GM12878 (cell line): ENCODE data around the gene RNPC3. TPM values are rescaled to one million over a fixed set of nuclear protein-coding genes. Genes with fewer than 3 reads are reported as not detected.
A peak's percentile ranks its signal among the peaks of the same experiment; 100 is the strongest.
"Not testable (repeated sequence)": the region's sequence is repeated elsewhere in the genome, so short reads cannot be mapped to it uniquely, and the experiment has no call there.

ENCODE experiments used
- ATAC-seq: fragments of 200-7000 bp; cut with Tn5 transposase; 3 replicates; pipeline ENCODE4 v1.9.1; 2020; ENCODE audit warnings: mild to moderate bottlenecking, moderate library complexity
- BruUV-seq: library from RNA; stranded (reverse); fragments of 400-500 nt; replicated peaks from 2 replicates; lab custom pipeline; 2021; lab: Mats Ljungman, UMichigan
- CTCF ChIA-PET: fragments of 300-600 bp; sonication (Branson Sonifier 250); formaldehyde crosslinking; extraction: SDS; loops from one replicate; lab custom pipeline; 2021; ENCODE audit warnings: inconsistent platforms; lab: Yijun Ruan, JAX
- POLR2A ChIA-PET: fragments of 350-600 bp; formaldehyde crosslinking; extraction: SDS; loops from one replicate; lab custom pipeline; 2021; ENCODE audit warnings: inconsistent platforms; lab: Charles Lee
- RAD21 ChIA-PET: fragments of 300-600 bp; sonication (Branson Sonifier 250); formaldehyde crosslinking; loops from one replicate; lab custom pipeline; 2023; ENCODE audit warnings: antibody characterized with exemption; ENCODE audit not compliant: unreplicated experiment; lab: Charles Lee
- SMC1A ChIA-PET: fragments of 300-600 bp; sonication (Branson Sonifier 250); formaldehyde crosslinking; loops from one replicate; lab custom pipeline; 2023; ENCODE audit not compliant: unreplicated experiment, uncharacterized antibody; lab: Charles Lee
- DNase-seq: peaks from one replicate; pipeline ENCODE4 v3.0.0-alpha.2; 2011; ENCODE audit warnings: low read depth, low spot score
- FAIRE-seq: peaks from 3 replicates; lab custom pipeline; 2011; peaks lifted over from hg19 to GRCh38; lab: Jason Lieb, UNC
- H2AFZ ChIP-seq: 2 replicates; pipeline ENCODE4 v1.6.0; 2011; ENCODE audit warnings: low read depth, low read length, control low read depth; ENCODE audit not compliant: control insufficient read depth
- H3K27ac ChIP-seq: 2 replicates; pipeline ENCODE4 v1.5.1; 2011; ENCODE audit warnings: control low read depth; ENCODE audit not compliant: control insufficient read depth, insufficient read depth
- H3K27me3 ChIP-seq, 2 experiments: replicated peaks in 1 of 2; 2 replicates each; pipeline versions ENCODE4 v1.6.0 to v1.6.1; 2011; ENCODE audit warnings: low read length in 1 of 2; ENCODE audit not compliant: control insufficient read depth in 2 of 2, insufficient read depth in 2 of 2
- H3K36me3 ChIP-seq, 2 experiments: 2 replicates each; pipeline ENCODE4 v1.5.1; 2011; ENCODE audit warnings: low read length in 1 of 2; ENCODE audit not compliant: control insufficient read depth in 2 of 2, insufficient read depth in 2 of 2
- H3K4me1 ChIP-seq: 2 replicates; pipeline ENCODE4 v1.6.1; 2011; ENCODE audit warnings: mild to moderate bottlenecking, low read length, moderate library complexity, mixed read lengths; ENCODE audit not compliant: control insufficient read depth, insufficient read depth
- H3K4me2 ChIP-seq: 2 replicates; pipeline ENCODE4 v1.6.0; 2011; ENCODE audit warnings: control low read depth; ENCODE audit not compliant: control insufficient read depth, insufficient read depth
- H3K4me3 ChIP-seq: fragments of 200-600 bp; sonication (generic); 2 replicates; pipeline ENCODE4 v1.5.1; 2016
- H3K79me2 ChIP-seq: 2 replicates; pipeline ENCODE4 v1.6.0; 2011; ENCODE audit warnings: low read length; ENCODE audit not compliant: control insufficient read depth, insufficient read depth
- H3K9ac ChIP-seq: 2 replicates; pipeline ENCODE4 v1.8.0; 2011; ENCODE audit warnings: low read length, control low read depth, mixed read lengths; ENCODE audit not compliant: control insufficient read depth, insufficient read depth
- H3K9me3 ChIP-seq: replicated peaks from 3 replicates; pipeline ENCODE4 v1.5.1; 2011; ENCODE audit warnings: mild to moderate bottlenecking, low read length; ENCODE audit not compliant: control insufficient read depth, insufficient read depth
- H4K20me1 ChIP-seq: 2 replicates; pipeline ENCODE4 v1.6.0; 2011; ENCODE audit not compliant: control insufficient read depth, insufficient read depth
- CEBPB ChIP-seq, 2 experiments: fragments of 150-350 bp in 1 of 2; IDR thresholded peaks; 2 replicates each; pipeline ENCODE4 v1.6.1; 2012 to 2014; ENCODE audit warnings: low read depth in 2 of 2, low read length in 2 of 2, borderline replicate concordance in 1 of 2, inconsistent platforms in 1 of 2
- CHD2 ChIP-seq: IDR thresholded peaks from 2 replicates; pipeline ENCODE4 v1.6.1; 2011; ENCODE audit warnings: low read depth, low read length, improper control_type of control experiment, borderline replicate concordance
- CHD4 ChIP-seq: fragments of 200-600 bp; sonication (generic); IDR thresholded peaks from 2 replicates; pipeline ENCODE4 v1.6.1; 2016; ENCODE audit warnings: mild to moderate bottlenecking
- CREB1 ChIP-seq: IDR thresholded peaks from 2 replicates; pipeline ENCODE4 v1.6.1; 2012; ENCODE audit warnings: low read depth, mild to moderate bottlenecking, inconsistent platforms
- CREM ChIP-seq: IDR thresholded peaks from 2 replicates; pipeline ENCODE4 v1.6.1; 2014; ENCODE audit warnings: antibody characterized with exemption, low read depth
- DPF2 ChIP-seq: fragments of 450-650 bp; IDR thresholded peaks from 2 replicates; pipeline ENCODE4 v1.6.1; 2017; ENCODE audit warnings: mild to moderate bottlenecking
- JUND ChIP-seq: IDR thresholded peaks from 2 replicates; pipeline ENCODE4 v1.6.1; 2012; ENCODE audit warnings: low read depth, mild to moderate bottlenecking, low read length, improper control_type of control experiment, moderate library complexity
- MTA2 ChIP-seq: fragments of 450-650 bp; IDR thresholded peaks from 2 replicates; pipeline ENCODE4 v1.6.1; 2016; ENCODE audit warnings: low read depth, mild to moderate bottlenecking, moderate library complexity
- NFIC ChIP-seq: IDR thresholded peaks from 2 replicates; pipeline ENCODE4 v1.6.1; 2012; ENCODE audit warnings: low read depth, mild to moderate bottlenecking, inconsistent platforms, low read length, moderate library complexity
- POLR2AphosphoS5 ChIP-seq: IDR thresholded peaks from 2 replicates; pipeline ENCODE4 v1.6.1; 2011; ENCODE audit warnings: mild to moderate bottlenecking, low read length, inconsistent platforms
- RELA ChIP-seq: fragments of 450-650 bp; IDR thresholded peaks from 2 replicates; pipeline ENCODE4 v1.8.0; 2014; ENCODE audit warnings: borderline replicate concordance; ENCODE audit not compliant: partially characterized antibody
- WRNIP1 ChIP-seq: IDR thresholded peaks from 2 replicates; pipeline ENCODE4 v1.6.1; 2011; ENCODE audit warnings: low read depth, low read length, improper control_type of control experiment, borderline replicate concordance
- ZBTB33 ChIP-seq: fragments of 450-650 bp; IDR thresholded peaks from 2 replicates; pipeline ENCODE4 v1.6.1; 2017; ENCODE audit warnings: mild to moderate bottlenecking
- ZNF24 ChIP-seq: fragments of 450-650 bp; IDR thresholded peaks from 2 replicates; pipeline ENCODE4 v1.6.1; 2017; ENCODE audit warnings: antibody characterized with exemption, mild to moderate bottlenecking
- ZNF384 ChIP-seq: IDR thresholded peaks from 2 replicates; pipeline ENCODE4 v1.6.1; 2012; ENCODE audit warnings: low read depth, mild to moderate bottlenecking, low read length, improper control_type of control experiment, borderline replicate concordance
- ZNF622 ChIP-seq: fragments of 450-650 bp; IDR thresholded peaks from 2 replicates; pipeline ENCODE4 v1.6.1; 2017; ENCODE audit warnings: mild to moderate bottlenecking, inconsistent platforms
- WGBS: methylation state at CpG from one replicate; pipeline ENCODE4 v1.1.6; 2016; ENCODE audit warnings: low lambda C conversion rate; ENCODE audit not compliant: insufficient replicate concordance, insufficient coverage; ENCODE audit errors: missing lambda C conversion rate; 5-methylcytosine and 5-hydroxymethylcytosine counted together
- in situ Hi-C: fragments of 300-500 bp; cut with MboI; formaldehyde crosslinking; loops from 9 replicates; pipeline ENCODE4 v1.14.3; 2018; ENCODE audit warnings: mixed read lengths
- intact Hi-C: fragments of 100-400 bp; cut with micrococcal nuclease; formaldehyde crosslinking; loops from one replicate; pipeline ENCODE4 v1.14.2; 2022; ENCODE audit not compliant: unreplicated experiment
- polyA plus RNA-seq, 11 experiments: library from polyadenylated mRNA; depleted of rRNA in 4 of 11; unstranded in 6 of 11; stranded (reverse) in 5 of 11; fragments of >200 nt; fragmentation: Nextera tagmentation in 4 of 11; fragmentation: Illumina TruSeq in 1 of 11; extraction: Ambion mirVana in 4 of 11; extraction: Trizol in 1 of 11; gene quantifications; 1 replicate in 1 of 11; 2 replicates in 10 of 11; pipeline versions ENCODE4 v1.2.1 to v1.2.3, GENCODE V29; 2011 to 2016; ENCODE audit warnings: inconsistent platforms in 2 of 11, missing spikeins in 2 of 11, low read depth in 1 of 11
- total RNA-seq, 4 experiments: library from RNA; depleted of rRNA in 3 of 4; stranded (reverse); fragments of >200 nt in 3 of 4; fragmentation: Illumina TruSeq in 1 of 4; extraction: Trizol in 1 of 4; gene quantifications; 2 replicates each; pipeline versions ENCODE4 v1.2.1 to v1.2.3, GENCODE V29; 2013 to 2021

Gene RNPC3
- total and polyA plus RNA-seq, 10 of the 15 experiments (the other 5 are each of a cell fraction or from before 2014, with no cell fraction given) = 11.4 to 53.7 (median 22.7) TPM

- H3K4me1 ChIP-seq = no peaks in the 10 kb centered on the region
- ChIA-PET CTCF (no interaction called here), SMC1A (no interaction called here), RAD21 (no interaction called here), POLR2A (no interaction called here)
- no peak for DNase-seq
- H3K4me2 ChIP-seq = no peak overlapping the region
- intact Hi-C loops = no loop called here
- H3K27ac ChIP-seq = no peak overlapping the region
- no peaks in the 10 kb centered on the region for H4K20me1 ChIP-seq
- no peaks in the 10 kb centered on the region for H3K27me3 ChIP-seq
- no peak for ATAC-seq
- H3K4me3 ChIP-seq = no peak overlapping the region
- H3K9ac ChIP-seq = no peak overlapping the region
- H3K79me2 ChIP-seq = no peaks in the 10 kb centered on the region
- no TSS peak for BruUV-seq
- in situ Hi-C loops = no loop called here
- peak; percentile 7 for FAIRE-seq
- no peak overlapping the region for H2AFZ ChIP-seq
- no peaks in the 10 kb centered on the region for H3K36me3 ChIP-seq
- TF ChIP-seq ZNF24 = no peak
- TF ChIP-seq CHD2 = no peak
- TF ChIP-seq WRNIP1 = no peak
- TF ChIP-seq ZNF622 = no peak
- no peak for TF ChIP-seq CHD4
- no peak for TF ChIP-seq CREM
- no peak for TF ChIP-seq CEBPB (IDR thresholded peaks at IDR 0.05; ENCODE audit: borderline replicate concordance in 1 of 2, low read depth in 2 of 2, low read length in 2 of 2)
- no peak for TF ChIP-seq NFIC
- TF ChIP-seq RELA = no peak
- no peak for TF ChIP-seq ZBTB33
- no peak for TF ChIP-seq MTA2
- no peak for TF ChIP-seq CREB1
- no peak for TF ChIP-seq POLR2AphosphoS5
- no peak for TF ChIP-seq DPF2
- no peak for TF ChIP-seq JUND
- TF ChIP-seq ZNF384 = no peak
- no peaks in the 10 kb centered on the region for H3K9me3 ChIP-seq
These were observed 34.9 kb downstream of the RNPC3 start for GRCh38 chr1:103560427-103560826.

GRCh38 chr1:103561124-103561523, 35.6 kb downstream of the RNPC3 start:
- ATAC-seq, RAD21 ChIA-PET, H3K4me3 ChIP-seq, H3K9ac ChIP-seq, CTCF ChIA-PET, H3K27me3 ChIP-seq, H3K79me2 ChIP-seq, H3K36me3 ChIP-seq, DNase-seq, H3K9me3 ChIP-seq, intact Hi-C loops, H2AFZ ChIP-seq, in situ Hi-C loops, H4K20me1 ChIP-seq, BruUV-seq, H3K27ac ChIP-seq, POLR2A ChIA-PET, SMC1A ChIA-PET, FAIRE-seq, H3K4me1 ChIP-seq, H3K4me2 ChIP-seq: not testable (repeated sequence)
- WGBS = 95% methylated on average over 3 of the region's 3 CpGs
